ENCODE results near the gene SLC51A.
"Not testable (repeated sequence)": the region's sequence is repeated elsewhere in the genome, so short reads cannot be mapped to it uniquely, and the experiment has no call there.

The SLC51A gene

DNA sequence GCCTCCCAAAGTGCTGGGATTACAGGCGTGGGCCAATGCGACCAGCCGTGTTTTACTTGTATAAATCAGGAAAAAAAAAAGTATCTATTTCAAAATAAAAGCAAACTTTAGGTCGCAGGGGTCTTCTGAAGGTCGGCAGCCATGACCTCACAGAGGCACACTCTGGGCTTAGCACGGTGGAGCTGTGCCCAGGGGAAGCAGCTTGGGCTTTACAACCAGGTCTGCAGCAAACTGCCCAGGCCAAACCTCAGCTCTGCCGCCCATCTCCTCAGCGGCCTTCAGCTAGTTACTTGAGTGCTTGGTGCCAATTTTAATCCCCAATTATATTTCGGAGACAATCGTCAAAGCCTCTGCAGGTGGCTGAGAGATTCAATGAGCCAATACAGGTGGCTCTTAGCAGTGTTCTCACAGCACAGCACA is 35.2 kb upstream of the SLC51A start:
- no peak for DNase-seq (ENCODE audit: low spot score)
- TF ChIP-seq, protein P1, sequence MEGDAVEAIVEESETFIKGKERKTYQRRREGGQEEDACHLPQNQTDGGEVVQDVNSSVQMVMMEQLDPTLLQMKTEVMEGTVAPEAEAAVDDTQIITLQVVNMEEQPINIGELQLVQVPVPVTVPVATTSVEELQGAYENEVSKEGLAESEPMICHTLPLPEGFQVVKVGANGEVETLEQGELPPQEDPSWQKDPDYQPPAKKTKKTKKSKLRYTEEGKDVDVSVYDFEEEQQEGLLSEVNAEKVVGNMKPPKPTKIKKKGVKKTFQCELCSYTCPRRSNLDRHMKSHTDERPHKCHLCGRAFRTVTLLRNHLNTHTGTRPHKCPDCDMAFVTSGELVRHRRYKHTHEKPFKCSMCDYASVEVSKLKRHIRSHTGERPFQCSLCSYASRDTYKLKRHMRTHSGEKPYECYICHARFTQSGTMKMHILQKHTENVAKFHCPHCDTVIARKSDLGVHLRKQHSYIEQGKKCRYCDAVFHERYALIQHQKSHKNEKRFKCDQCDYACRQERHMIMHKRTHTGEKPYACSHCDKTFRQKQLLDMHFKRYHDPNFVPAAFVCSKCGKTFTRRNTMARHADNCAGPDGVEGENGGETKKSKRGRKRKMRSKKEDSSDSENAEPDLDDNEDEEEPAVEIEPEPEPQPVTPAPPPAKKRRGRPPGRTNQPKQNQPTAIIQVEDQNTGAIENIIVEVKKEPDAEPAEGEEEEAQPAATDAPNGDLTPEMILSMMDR (conservative IDR thresholded peaks at IDR 0.05; ENCODE audit: low read depth) = no peak
- ChIA-PET CTCF (interaction anchor here (0.7 to 0.9 kb wide), 2 partner anchors 34 to 96 kb away, joined by 3 to 5 read pairs; no protein-coding TSS in a partner anchor), POLR2A (ENCODE audit: low non-redundant PET) (no interaction called here)
- H3K27ac ChIP-seq = no peak overlapping the region

DNA sequence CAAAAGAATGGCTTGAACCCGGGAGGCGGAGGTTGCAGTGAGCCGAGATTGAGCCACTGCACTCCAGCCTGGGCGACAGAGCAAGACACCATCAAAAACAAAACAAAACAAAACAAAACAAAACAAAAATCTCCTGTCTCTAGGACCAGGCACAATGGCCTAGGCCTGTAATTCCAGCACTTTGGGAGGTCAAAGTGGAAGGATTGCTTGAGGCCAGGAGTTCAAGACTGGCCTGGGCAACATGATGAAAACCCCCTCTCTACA is 32.2 kb upstream of the SLC51A start:
- DNase-seq (ENCODE audit: low spot score); CTCF ChIA-PET; POLR2A ChIA-PET (ENCODE audit: low non-redundant PET); H3K27ac ChIP-seq: not testable (repeated sequence)

DNA sequence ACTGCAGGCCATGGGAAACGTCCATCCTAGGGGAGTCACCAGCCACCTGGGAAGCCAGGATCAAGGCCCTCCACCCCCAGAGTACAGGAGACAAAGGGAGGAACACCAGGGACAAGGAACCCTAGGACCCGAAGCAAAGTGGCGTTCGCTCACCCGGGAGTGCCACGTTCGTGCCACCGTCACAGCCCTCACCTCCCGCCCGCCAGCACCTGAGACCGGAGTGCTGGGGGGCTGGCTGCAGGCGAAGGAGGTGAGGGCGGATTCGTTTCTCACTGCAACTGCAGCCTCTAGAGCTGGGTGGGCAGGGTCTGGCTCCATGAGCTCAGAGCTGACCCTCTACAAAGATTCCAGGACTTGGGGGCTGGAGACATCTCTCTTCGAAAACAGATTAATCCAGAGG is 31.5 kb upstream of the SLC51A start:
- CTCF ChIA-PET = no interaction called here
- POLR2A ChIA-PET (ENCODE audit: low non-redundant PET) = no interaction called here
- DNase-seq (ENCODE audit: low spot score) = no peak
- TF ChIP-seq, protein P1 (conservative IDR thresholded peaks at IDR 0.05; ENCODE audit: low read depth) = no peak
- no peak overlapping the region for H3K27ac ChIP-seq

DNA sequence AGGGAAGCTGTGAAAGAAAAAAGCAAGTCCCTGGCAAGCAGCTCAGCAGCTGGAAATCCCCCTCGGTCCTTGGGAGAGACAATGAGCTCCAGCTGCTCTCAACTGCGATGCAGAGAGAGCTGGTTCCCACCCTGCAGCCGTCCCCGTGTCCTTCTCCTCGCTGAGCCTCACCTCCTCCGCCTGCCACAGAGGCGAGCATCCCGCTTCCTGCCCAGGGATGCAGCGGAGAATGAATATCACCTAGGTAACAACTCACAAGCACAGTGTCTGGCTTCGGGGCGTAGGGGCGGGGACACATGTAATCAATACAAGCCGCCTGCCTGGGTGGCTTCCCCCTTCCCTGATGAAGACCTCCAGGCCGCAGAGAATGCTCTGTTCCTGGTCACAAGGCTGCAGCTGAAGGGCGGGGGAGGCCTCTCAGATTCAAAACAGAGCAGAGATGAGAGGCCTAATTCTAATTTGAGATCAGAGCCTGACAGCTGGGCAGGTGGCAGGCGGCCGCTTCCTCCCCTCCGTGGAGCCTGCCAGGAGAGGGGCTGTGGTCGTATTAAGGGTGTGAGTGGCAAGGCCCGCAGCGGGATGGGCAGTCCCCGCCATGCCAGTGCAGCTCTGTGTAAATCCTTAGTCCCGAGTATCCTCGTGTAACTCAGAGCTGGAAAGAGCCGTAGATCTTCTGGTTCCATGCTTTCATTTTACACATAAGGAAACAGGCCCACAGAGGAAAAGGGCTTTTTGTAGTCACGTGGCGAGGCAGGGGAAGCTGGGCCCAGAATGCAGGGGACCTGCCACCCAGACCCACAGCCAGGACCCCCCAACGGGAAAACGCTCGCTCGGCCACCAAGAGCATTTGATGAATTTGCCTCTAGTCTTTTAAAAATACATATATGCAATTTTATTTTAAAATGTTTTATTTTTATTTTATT is 29.4 kb upstream of the SLC51A start:
- ChIA-PET CTCF (interaction anchor here (0.6 kb wide), 2 partner anchors 49 to 233 kb away, joined by 3 read pairs; no protein-coding TSS in a partner anchor), POLR2A (ENCODE audit: low non-redundant PET) (no interaction called here)
- TF ChIP-seq, protein P1 (conservative IDR thresholded peaks at IDR 0.05; ENCODE audit: low read depth) = no peak
- H3K27ac ChIP-seq = no peak overlapping the region
- DNase-seq (ENCODE audit: low spot score) = no peak

DNA sequence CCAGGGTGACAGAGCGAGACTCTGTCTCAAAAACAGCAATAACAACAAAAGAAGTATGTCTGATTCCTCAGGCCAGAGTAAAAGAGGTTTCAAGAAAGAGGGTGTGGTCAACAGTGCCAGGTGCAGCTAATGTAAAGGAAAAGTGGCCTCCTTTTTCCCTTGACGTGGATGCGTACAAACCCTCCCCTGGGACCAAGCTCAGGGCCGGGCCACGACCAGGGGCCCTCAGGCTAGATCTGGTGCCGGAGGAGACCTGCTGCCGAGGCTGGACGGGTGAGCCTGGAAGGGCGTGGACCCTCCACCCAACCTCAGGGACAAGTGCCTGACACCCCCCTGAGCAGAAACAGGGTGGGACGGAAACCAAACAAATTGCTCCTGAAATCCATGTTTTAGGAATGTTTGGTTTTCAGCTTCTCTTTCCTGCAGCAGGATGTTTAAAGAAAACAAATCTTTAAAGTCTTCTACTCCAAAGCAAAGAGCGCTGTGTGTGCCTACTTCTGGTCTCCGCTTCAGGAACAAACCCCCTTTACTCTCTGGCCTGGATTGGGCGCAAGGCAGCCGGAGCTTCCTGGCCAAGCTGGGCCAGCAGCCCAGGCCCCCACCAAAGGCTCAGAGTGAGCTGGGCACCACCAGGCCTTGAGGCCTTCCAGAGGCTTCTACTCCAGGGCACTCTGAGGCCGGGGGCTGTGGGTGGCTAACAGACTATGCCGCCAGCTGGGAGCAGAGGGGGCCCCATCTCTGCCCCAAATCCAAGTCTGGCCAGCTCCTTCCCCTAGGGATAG is 26.6 kb upstream of the SLC51A start:
- no peak for DNase-seq (ENCODE audit: low spot score)
- ChIA-PET CTCF (interaction anchor here (0.6 kb wide), 1 partner anchor 114 kb away, joined by 7 read pairs; no protein-coding TSS in a partner anchor), POLR2A (ENCODE audit: low non-redundant PET) (no interaction called here)
- H3K27ac ChIP-seq = no peak overlapping the region
- TF ChIP-seq, protein P1 (conservative IDR thresholded peaks at IDR 0.05; ENCODE audit: low read depth) = no peak

DNA sequence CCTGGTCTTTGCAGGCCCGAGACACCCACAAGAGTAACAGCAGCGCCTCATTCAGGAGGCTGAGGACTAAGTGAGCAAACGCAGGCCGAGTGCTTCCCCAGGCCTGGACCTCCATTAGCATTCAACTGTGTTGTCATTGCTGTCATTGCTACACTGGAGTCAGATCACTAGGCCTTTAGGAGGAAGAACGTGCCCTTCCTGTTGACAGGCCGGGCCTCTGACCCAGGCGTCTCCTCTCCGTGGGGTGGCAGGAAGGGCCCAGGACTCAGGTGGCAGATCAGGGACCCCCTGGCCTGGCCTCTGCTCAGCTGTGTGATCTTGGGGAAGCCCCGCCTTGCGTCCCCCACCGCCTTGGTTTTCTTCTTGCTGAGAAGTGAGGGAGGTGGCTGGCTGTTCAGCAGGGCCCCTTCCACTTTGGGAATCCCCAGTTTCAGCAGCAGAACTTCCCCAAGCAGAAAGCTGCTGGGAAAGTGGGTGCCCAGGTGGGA is 24.3 kb upstream of the SLC51A start:
- TF ChIP-seq, protein P1 (conservative IDR thresholded peaks at IDR 0.05; ENCODE audit: low read depth) = no peak
- no peak overlapping the region for H3K27ac ChIP-seq
- no peak for DNase-seq (ENCODE audit: low spot score)
- POLR2A ChIA-PET (ENCODE audit: low non-redundant PET) = no interaction called here
- CTCF ChIA-PET = no interaction called here

Measured in RWPE1 (cell line).